Peyer's patch (tissue), 4 donors: ENCODE data around the gene TP73. TPM values are rescaled to one million over a fixed set of nuclear protein-coding genes. Genes with fewer than 3 reads are reported as not detected.

ENCODE experiments used
- DNase-seq, 3 donors: peaks; one replicate each; pipeline ENCODE4 v3.0.0-alpha.2; 2017 to 2019
- H3K27ac ChIP-seq, 4 donors: fragments of 200-600 bp; sonication (generic); one replicate each; pipeline ENCODE4 v1.5.1; 2016 to 2019
- H3K27me3 ChIP-seq, 2 donors: fragments of 200-600 bp; sonication (generic); one replicate each; pipeline ENCODE4 v1.5.1; 2019
- H3K36me3 ChIP-seq, 3 donors: fragments of 200-600 bp; sonication (generic); one replicate each; pipeline ENCODE4 v1.5.1; 2016 to 2019
- H3K4me1 ChIP-seq, 4 donors: fragments of 200-600 bp; sonication (generic); one replicate each; pipeline ENCODE4 v1.5.1; 2016 to 2019
- H3K4me3 ChIP-seq, 4 donors: fragments of 200-600 bp; sonication (generic); 1 replicate in 3 of 4; 2 replicates in 1 of 4; pipeline ENCODE4 v1.5.1; 2016 to 2019; ENCODE audit warnings: mild to moderate bottlenecking in 1 of 4
- H3K9me3 ChIP-seq, 4 donors: fragments of 200-600 bp; sonication (generic); one replicate each; pipeline ENCODE4 v1.5.1; 2016 to 2019; ENCODE audit warnings: mild to moderate bottlenecking in 1 of 4
- POLR2A ChIP-seq, 2 donors: fragments of 450-650 bp; IDR thresholded peaks; one replicate each; pipeline ENCODE4 v1.5.1; 2017; ENCODE audit warnings: antibody characterized with exemption in 2 of 2, mild to moderate bottlenecking in 2 of 2, moderate library complexity in 2 of 2
- total RNA-seq, 4 donors: library from RNA; depleted of rRNA; stranded (reverse); fragments of >200 nt; gene quantifications; one replicate each; pipeline ENCODE4 v1.1.0, GENCODE V29; 2016
- TF ChIP-seq, protein P1 (sequence below), 6 experiments: fragments of 450-650 bp in 4 of 6; fragments of 200-600 bp in 2 of 6; sonication (generic) in 1 of 6; IDR thresholded peaks; one replicate each; pipeline ENCODE4 v1.5.1; 2017 to 2019; ENCODE audit warnings: antibody characterized with exemption in 6 of 6, mild to moderate bottlenecking in 3 of 6, moderate library complexity in 1 of 6

Gene TP73
- total RNA-seq, 4 donors from 2014 or later = 0.38 TPM; not detected in 3

DNA sequence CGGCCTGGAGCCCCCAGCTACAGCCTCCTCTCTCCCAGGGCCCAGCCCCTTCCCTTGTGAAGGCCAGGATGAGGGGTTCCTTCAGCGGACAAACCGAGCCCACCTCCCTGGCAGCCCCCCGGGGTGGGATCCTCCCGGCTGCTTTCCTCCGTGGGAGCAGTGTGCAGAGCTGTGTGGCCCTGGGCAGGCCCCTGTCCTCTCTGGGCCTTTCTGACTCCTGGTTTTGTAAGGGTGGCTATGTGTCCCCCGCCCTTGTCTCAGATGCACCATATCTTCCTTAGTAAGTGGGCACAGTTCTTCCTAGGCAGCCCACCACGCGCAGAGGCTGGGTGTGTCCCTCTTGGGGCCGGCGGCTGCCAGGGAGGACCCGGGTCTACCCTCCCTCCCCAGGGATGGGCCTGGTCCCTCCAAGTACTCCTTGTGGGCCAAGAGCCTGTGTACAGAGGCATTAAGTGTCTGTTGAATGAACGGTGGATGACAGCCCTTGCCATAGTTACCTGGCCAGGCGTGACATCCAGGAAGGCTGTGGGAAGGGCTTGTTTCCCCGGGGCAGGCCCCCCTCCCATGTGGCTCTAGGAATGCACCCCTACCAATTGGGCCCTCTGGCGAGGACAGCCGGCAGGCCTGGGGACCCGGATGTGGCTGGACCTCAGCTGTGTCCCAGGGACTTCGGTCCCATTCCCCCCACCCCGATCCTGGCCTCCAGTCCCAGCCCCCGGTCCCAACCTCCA lies 124.1 kb downstream of the TP73 start:
- Histone ChIP-seq H3K4me1 (peaks cover 8 to 32% (median 17%) of the 10 kb centered on the region in 4 donors), H3K36me3 (peaks cover 0 to 21% (median 0%) of the 10 kb centered on the region in 3 donors), H3K27ac (no peak overlapping the region), H3K27me3 (peaks cover 0 to 3% of the 10 kb centered on the region in 2 donors), H3K9me3 (no peaks in the 10 kb centered on the region), H3K4me3 (no peak overlapping the region)
- DNase-seq = no peak
- TF ChIP-seq, protein P1, sequence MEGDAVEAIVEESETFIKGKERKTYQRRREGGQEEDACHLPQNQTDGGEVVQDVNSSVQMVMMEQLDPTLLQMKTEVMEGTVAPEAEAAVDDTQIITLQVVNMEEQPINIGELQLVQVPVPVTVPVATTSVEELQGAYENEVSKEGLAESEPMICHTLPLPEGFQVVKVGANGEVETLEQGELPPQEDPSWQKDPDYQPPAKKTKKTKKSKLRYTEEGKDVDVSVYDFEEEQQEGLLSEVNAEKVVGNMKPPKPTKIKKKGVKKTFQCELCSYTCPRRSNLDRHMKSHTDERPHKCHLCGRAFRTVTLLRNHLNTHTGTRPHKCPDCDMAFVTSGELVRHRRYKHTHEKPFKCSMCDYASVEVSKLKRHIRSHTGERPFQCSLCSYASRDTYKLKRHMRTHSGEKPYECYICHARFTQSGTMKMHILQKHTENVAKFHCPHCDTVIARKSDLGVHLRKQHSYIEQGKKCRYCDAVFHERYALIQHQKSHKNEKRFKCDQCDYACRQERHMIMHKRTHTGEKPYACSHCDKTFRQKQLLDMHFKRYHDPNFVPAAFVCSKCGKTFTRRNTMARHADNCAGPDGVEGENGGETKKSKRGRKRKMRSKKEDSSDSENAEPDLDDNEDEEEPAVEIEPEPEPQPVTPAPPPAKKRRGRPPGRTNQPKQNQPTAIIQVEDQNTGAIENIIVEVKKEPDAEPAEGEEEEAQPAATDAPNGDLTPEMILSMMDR (IDR thresholded peaks at IDR 0.05) = no peak
- TF ChIP-seq POLR2A (IDR thresholded peaks at IDR 0.05) = no peak

DNA sequence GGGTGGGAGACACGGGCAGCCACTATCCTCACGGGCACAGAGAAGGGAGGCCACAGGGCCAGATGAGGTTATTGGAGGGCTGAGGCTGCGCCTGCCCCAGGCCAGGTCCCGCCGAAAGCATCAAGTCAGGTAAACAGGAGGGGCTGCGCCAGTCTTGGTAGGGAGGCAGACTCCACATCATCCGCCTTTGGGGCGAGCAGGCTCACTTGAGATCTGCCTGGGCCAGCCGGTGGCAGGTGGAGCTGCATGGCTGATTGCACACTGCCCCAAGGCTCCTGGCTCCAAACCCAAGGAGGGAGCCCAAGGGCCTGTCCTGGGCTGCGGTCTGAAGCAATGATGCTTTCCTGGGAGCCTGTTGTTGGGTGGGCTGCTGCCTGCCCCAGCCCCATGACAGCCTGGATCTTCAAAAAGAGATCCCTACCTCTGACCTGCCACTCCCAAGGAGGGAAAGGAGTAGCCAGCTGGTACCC lies 124.8 kb downstream of the TP73 start:
- H3K4me1 ChIP-seq = peaks cover 5 to 25% (median 11%) of the 10 kb centered on the region in 4 donors
- no peak for DNase-seq
- H3K36me3 ChIP-seq = peaks cover 0 to 28% (median 0%) of the 10 kb centered on the region in 3 donors
- no peaks in the 10 kb centered on the region for H3K27me3 ChIP-seq
- no peaks in the 10 kb centered on the region for H3K9me3 ChIP-seq
- TF ChIP-seq, protein P1 (IDR thresholded peaks at IDR 0.05) = no peak
- no peak for TF ChIP-seq POLR2A (IDR thresholded peaks at IDR 0.05)
- no peak overlapping the region for H3K27ac ChIP-seq
- no peak overlapping the region for H3K4me3 ChIP-seq

DNA sequence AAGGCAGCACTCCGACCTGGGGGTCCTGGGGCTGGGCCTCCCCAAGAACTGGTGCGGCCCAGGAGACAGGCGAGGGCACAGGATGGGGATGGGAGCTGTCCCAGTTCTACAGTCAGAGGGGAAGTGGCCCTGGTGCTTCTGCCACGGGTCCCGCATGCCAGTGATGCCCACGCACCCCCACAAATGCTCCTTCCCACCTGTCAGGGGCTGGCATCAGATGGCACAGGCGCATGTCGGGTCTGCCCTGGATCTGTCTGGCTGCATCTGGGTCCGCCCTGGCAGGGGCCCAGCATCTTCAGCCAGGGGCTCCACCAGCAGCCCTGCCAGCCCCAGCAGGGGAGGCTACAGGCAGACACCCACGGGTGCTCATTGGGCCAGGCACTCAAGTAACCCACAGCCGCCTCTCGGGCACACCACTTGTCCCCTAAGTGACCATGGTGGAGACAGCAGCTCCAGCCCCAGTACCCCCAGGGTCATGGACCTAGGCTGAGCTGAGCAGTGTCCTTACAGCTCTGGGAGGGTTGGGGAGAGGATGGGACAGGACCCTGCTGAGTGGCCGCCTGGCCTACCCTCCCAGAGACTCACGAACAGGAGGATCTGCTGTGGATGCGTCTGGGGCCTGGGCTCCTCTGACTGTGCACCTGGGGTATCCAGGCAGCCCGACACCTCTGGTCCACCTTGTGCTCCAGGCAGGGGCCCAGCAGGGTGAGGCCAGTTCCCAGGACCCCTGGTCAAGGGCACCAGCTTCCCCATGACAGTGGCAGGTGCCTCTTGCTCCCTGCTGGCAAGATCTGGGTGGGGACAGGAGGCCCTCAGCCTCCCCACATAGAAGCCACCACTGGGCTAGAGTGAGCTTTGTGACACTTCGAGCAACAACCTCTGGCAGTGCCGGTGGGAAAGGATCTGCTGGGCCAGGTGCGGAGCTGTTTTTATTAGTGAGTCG lies 125.6 kb downstream of the TP73 start:
- no peak for DNase-seq
- Histone ChIP-seq H3K27ac (no peak overlapping the region), H3K4me1 (peaks cover 5 to 20% (median 10%) of the 10 kb centered on the region in 4 donors), H3K4me3 (no peak overlapping the region), H3K9me3 (no peaks in the 10 kb centered on the region), H3K36me3 (peaks cover 0 to 36% (median 0%) of the 10 kb centered on the region in 3 donors), H3K27me3 (no peaks in the 10 kb centered on the region)
- no peak for TF ChIP-seq POLR2A (IDR thresholded peaks at IDR 0.05)
- TF ChIP-seq, protein P1 (IDR thresholded peaks at IDR 0.05) = no peak

DNA sequence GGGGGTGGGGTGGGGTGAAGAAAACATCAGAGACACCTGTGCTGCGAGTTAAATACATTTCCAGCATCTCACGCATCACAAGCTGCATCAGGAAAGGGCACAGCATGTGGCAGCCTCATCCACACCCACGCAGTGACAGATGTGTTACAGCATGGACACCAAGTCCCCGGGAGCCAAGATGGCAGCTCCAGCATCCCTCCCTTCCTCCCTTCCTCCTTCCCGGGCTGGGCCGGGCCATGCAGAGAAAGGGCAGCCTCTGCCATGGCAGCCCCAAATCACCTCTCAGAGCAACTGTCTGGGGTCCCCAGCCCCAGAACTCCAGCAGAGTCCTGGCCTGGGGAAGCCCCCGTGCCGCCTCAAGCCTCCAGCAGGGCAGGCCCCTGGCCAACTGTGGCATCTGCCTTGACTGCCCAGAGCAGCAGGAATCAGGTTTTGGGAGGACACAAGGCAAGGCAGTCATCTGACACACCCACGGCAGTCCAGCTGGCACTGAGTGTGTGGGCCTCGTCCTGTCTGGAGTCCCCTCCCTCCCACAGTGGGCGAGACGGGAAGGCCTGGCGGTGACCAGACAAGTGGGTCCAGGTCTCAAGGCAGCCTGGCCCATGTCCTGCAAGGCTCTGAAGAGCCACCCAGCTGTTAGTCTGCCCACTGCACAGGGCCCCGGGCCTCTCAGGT lies 126.4 kb downstream of the TP73 start:
- Histone ChIP-seq H3K4me3 (no peak overlapping the region), H3K4me1 (peaks cover 5 to 18% (median 10%) of the 10 kb centered on the region in 4 donors), H3K36me3 (peaks cover 0 to 44% (median 0%) of the 10 kb centered on the region in 3 donors), H3K27ac (no peak overlapping the region), H3K27me3 (no peaks in the 10 kb centered on the region), H3K9me3 (no peaks in the 10 kb centered on the region)
- DNase-seq = no peak
- TF ChIP-seq, protein P1 (IDR thresholded peaks at IDR 0.05) = no peak
- TF ChIP-seq POLR2A (IDR thresholded peaks at IDR 0.05) = no peak

DNA sequence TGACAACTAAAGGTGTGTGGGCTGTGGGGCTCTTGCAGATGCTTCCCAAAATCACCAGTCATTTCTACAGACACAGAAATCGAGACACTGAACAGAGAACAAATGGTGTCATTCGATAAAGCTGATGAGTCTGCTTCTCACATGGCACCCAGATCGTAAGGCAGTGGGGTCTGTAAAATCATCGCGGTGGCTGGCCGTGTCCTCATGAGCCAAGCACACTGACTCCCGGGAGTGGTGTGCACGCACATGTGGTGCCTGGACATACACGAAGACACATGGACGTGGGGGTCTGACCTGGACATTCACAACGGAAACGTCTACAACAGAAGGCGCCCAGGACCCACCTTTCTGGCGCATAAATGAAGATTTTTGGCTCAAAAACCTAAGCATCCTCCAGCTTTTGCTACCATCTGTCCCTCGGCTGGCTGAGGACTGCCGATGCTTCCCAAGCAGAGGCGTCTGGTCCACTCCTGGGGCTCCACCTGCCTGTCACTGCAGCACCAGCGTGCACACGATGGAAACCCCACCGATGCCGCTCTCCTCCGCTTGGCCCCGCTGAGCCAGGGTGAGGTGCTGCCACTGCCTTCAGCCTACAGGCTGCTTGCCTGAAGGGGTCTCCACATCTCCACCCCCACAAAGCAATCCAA lies 127.1 kb downstream of the TP73 start:
- H3K27ac ChIP-seq = no peak overlapping the region
- peaks cover 5 to 18% (median 10%) of the 10 kb centered on the region in 4 donors for H3K4me1 ChIP-seq
- no peak overlapping the region for H3K4me3 ChIP-seq
- no peaks in the 10 kb centered on the region for H3K9me3 ChIP-seq
- DNase-seq = no peak
- no peak for TF ChIP-seq POLR2A (IDR thresholded peaks at IDR 0.05)
- TF ChIP-seq, protein P1 (IDR thresholded peaks at IDR 0.05) = no peak
- peaks cover 0 to 51% (median 0%) of the 10 kb centered on the region in 3 donors for H3K36me3 ChIP-seq
- H3K27me3 ChIP-seq = no peaks in the 10 kb centered on the region
